Fibroblast of upper back skin (primary cell): ENCODE measurements around the gene SERPINA3.
A peak's percentile ranks its signal among the peaks of the same experiment; 100 is the strongest.

Experiments used
- DNase-seq: peaks from one replicate; pipeline ENCODE4 v3.0.0-alpha.2; 2013

SERPINA3 gene

GRCh38 chr14:94659256-94659655 is 47.1 kb downstream of the SERPINA3 start:
- no peak for DNase-seq

GRCh38 chr14:94659901-94660300 is 47.7 kb downstream of the SERPINA3 start:
- DNase-seq, result no peak

GRCh38 chr14:94660306-94660946 is 48.2 kb downstream of the SERPINA3 start:
- DNase-seq, result no peak

GRCh38 chr14:94663538-94663937 is 51.3 kb downstream of the SERPINA3 start:
- no peak for DNase-seq

GRCh38 chr14:94663965-94664704 is 51.9 kb downstream of the SERPINA3 start:
- DNase-seq, result no peak

- DNase-seq, result peak; percentile 85
These were observed 52.9 kb downstream of the SERPINA3 start for GRCh38 chr14:94665121-94665520.

GRCh38 chr14:94665544-94665943 is 53.4 kb downstream of the SERPINA3 start:
- no peak for DNase-seq

GRCh38 chr14:94670692-94671285 is 58.6 kb downstream of the SERPINA3 start:
- DNase-seq, result no peak

GRCh38 chr14:94671870-94672444 is 59.8 kb downstream of the SERPINA3 start:
- no peak for DNase-seq

GRCh38 chr14:94673071-94673470 is 60.9 kb downstream of the SERPINA3 start:
- no peak for DNase-seq
